ENCODE measurements around the gene KNCN. TPM values are rescaled to one million over a fixed set of nuclear protein-coding genes. Genes with fewer than 3 reads are reported as not detected.
A peak's percentile ranks its signal among the peaks of the same experiment; 100 is the strongest.

Gene KNCN
- total RNA-seq, 1 experiment from 2014 or later, result not detected

- no peaks in the 10 kb centered on the region; a peak in 1 of 5 replicates for H3K9me3 Mint-ChIP-seq
- no peaks in the 10 kb centered on the region for H3K79me2 ChIP-seq (ENCODE audit: insufficient read depth, low read length)
- WGBS (ENCODE audit: extremely low coverage, insufficient read length, low lambda C conversion rate), result no CpG with 5 or more reads among the region's 3 CpGs
Measured at GRCh38 chr1:46497020-46497419, 54.4 kb downstream of the KNCN start.

More at GRCh38 chr1:46497020-46497419, 54.4 kb downstream of the KNCN start:
- Mint-ChIP-seq H3K27me3 (ENCODE audit: low read depth) (peaks cover 82% of the 10 kb centered on the region), H3K4me1 (peaks cover 22 to 41% of the 10 kb centered on the region in 2 experiments), H3K27ac (peak overlapping the region in 1 of 3 experiments; percentile 65; a peak in 1 of 7 replicates), H3K4me3 (no peak overlapping the region), H3K36me3 (ENCODE audit: insufficient read depth in 1 of 3, low read depth in 3 of 3) (no peaks in the 10 kb centered on the region)
- Histone ChIP-seq H4K8ac (replicated peaks; ENCODE audit: insufficient read length, low read depth, low read length) (no peak overlapping the region), H2AK5ac (ENCODE audit: insufficient read length, low read length) (no peak overlapping the region), H3K14ac (ENCODE audit: insufficient read depth, low read length) (no peak overlapping the region), H3T11ph (ENCODE audit: low read length) (no peak overlapping the region), H2AFZ (ENCODE audit: low read length) (no peak overlapping the region), H2BK12ac (ENCODE audit: insufficient read length, low read depth, low read length) (no peak overlapping the region), H3K27ac (ENCODE audit: insufficient read length, low read depth, low read length) (no peak overlapping the region), H3K27me3 (ENCODE audit: insufficient read depth, low read length) (peaks cover 34% of the 10 kb centered on the region), H3K9ac (ENCODE audit: extremely low read depth, insufficient read length, low read length) (no peak overlapping the region), H4K5ac (ENCODE audit: insufficient read length, low read depth, low read length) (no peak overlapping the region), H2BK120ac (ENCODE audit: low read depth, low read length, poor library complexity, severe bottlenecking) (no peak overlapping the region), H3K4me1 (ENCODE audit: insufficient read depth, low read length) (no peaks in the 10 kb centered on the region; the same call in 1 of the 2 replicates), H3K9me3 (ENCODE audit: control insufficient read depth, low read depth, low read length) (no peaks in the 10 kb centered on the region), H3K4ac (ENCODE audit: low read depth, low read length) (no peak overlapping the region), H3K18ac (ENCODE audit: insufficient read length, low read depth, low read length) (no peak overlapping the region), H3K79me1 (ENCODE audit: insufficient read depth, low read depth, low read length, poor library complexity, severe bottlenecking) (no peaks in the 10 kb centered on the region), H3K4me2 (ENCODE audit: insufficient read depth, insufficient read length, low read length) (no peak overlapping the region), H2BK20ac (ENCODE audit: low read depth, low read length, poor library complexity, severe bottlenecking) (no peak overlapping the region), H2BK5ac (ENCODE audit: insufficient read length, low read length) (no peak overlapping the region), H3K23me2 (ENCODE audit: insufficient read length, low read depth, low read length, poor library complexity, severe bottlenecking) (no peaks in the 10 kb centered on the region), H3K23ac (ENCODE audit: insufficient read length, low read depth, low read length) (no peak overlapping the region), H4K20me1 (ENCODE audit: control insufficient read depth, insufficient read depth, insufficient read length) (no peaks in the 10 kb centered on the region), H4K91ac (ENCODE audit: insufficient read length, low read depth, low read length) (no peak overlapping the region), H3K56ac (ENCODE audit: insufficient read length, low read depth, low read length) (no peak overlapping the region), H2BK15ac (ENCODE audit: low read depth, low read length) (no peak overlapping the region)
- no peak for TF ChIP-seq CTCF (conservative IDR thresholded peaks at IDR 0.05)
- no peak for DNase-seq
